GM21717 (cell line): Measurements from ENCODE around the gene MEF2D.

ENCODE experiments used
- ATAC-seq: cut with Tn5 transposase; IDR thresholded peaks from one replicate; pipeline ENCODE4 v1.9.1; 2021; ENCODE audit warnings: mild to moderate bottlenecking, moderate library complexity; ENCODE audit not compliant: unreplicated experiment

The MEF2D gene

GRCh38 chr1:156448134-156448967, 52.2 kb downstream of the MEF2D start:
- no peak for ATAC-seq

GRCh38 chr1:156445789-156446263, 54.7 kb downstream of the MEF2D start:
- ATAC-seq: no peak

- ATAC-seq: no peak
These were observed 56.1 kb downstream of the MEF2D start for GRCh38 chr1:156444407-156445001.

GRCh38 chr1:156443286-156443685, 57.3 kb downstream of the MEF2D start:
- ATAC-seq: no peak

GRCh38 chr1:156440654-156441437, 59.7 kb downstream of the MEF2D start:
- ATAC-seq: no peak

GRCh38 chr1:156439777-156440183, 60.8 kb downstream of the MEF2D start:
- ATAC-seq: no peak

GRCh38 chr1:156439036-156439776, 61.4 kb downstream of the MEF2D start:
- ATAC-seq: no peak

GRCh38 chr1:156438278-156438987, 62.1 kb downstream of the MEF2D start:
- ATAC-seq: no peak

GRCh38 chr1:156437037-156437867, 63.3 kb downstream of the MEF2D start:
- no peak for ATAC-seq

- no peak for ATAC-seq
These were observed 64.2 kb downstream of the MEF2D start for GRCh38 chr1:156436141-156437036.

- no peak for ATAC-seq
These were observed 64.9 kb downstream of the MEF2D start for GRCh38 chr1:156435545-156436140.

- no peak for ATAC-seq
These were observed 65.5 kb downstream of the MEF2D start for GRCh38 chr1:156434989-156435544.

- peak; percentile 58 for ATAC-seq
These were observed 67.0 kb downstream of the MEF2D start for GRCh38 chr1:156433602-156434001.

GRCh38 chr1:156433032-156433431, 67.5 kb downstream of the MEF2D start:
- no peak for ATAC-seq

- no peak for ATAC-seq
These were observed 67.9 kb downstream of the MEF2D start for GRCh38 chr1:156432669-156433018.

GRCh38 chr1:156431769-156432668, 68.6 kb downstream of the MEF2D start:
- no peak for ATAC-seq

- ATAC-seq: no peak
These were observed 69.2 kb downstream of the MEF2D start for GRCh38 chr1:156431366-156431765.
